CD4-positive, alpha-beta T cell treated with Interleukin-4 for 1 hour (primary cell): ENCODE data around the gene CHCHD10.
A peak's percentile ranks its signal among the peaks of the same experiment; 100 is the strongest.

Experiments
- DNase-seq, 2 donors: peaks; one replicate each; pipeline ENCODE4 v3.0.0-alpha.2; 2020 to 2022

Gene CHCHD10

DNA sequence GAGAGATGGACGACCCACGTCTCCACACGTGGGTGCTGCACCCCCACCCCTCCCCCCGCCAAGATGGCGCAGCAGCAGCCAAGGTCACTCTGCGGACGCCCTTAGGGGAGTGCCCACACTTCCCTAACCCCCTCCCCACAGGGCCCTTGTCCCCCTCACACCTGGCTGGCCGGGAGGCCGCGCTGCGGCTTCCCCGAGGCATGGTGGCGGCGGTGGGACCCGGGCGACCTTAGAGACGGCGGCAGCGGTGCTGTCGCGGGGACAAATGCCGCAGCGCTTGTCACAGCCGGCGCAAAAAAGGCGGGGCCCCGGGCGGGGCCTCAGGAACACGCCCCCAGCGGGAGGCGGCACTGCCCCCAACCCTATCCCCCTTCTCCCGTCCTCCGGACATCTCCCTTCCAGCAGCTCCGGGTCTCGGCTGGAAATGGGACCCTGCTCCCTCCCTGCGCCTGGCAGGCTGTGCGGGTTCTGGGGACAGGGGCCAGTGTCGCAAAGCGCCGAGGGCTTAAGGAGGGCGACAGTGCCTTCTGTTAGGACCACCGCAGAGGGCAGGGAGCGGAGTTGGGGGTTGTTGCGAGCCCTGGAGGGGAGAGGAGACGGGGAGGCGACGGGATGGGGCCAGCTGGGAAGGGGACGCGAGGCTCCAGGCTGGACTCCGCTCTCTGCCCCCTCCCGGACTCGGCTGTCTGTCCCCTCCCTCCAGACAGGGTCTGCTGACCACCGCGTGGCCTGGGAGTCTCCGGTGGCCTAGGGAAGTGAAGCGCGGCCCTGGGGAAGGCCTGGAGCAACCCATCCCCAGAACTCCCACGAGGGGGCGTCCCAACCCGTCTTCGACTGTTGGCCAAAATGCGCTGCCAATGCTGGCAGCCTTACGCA is at the start of gene CHCHD10:
CHCHD10 (minus strand) TSS at position 300 of the 876 bp plus-strand sequence; CDS start at position 202, 98 bp downstream.
- DNase-seq = peak; percentile 74 to 75

DNA sequence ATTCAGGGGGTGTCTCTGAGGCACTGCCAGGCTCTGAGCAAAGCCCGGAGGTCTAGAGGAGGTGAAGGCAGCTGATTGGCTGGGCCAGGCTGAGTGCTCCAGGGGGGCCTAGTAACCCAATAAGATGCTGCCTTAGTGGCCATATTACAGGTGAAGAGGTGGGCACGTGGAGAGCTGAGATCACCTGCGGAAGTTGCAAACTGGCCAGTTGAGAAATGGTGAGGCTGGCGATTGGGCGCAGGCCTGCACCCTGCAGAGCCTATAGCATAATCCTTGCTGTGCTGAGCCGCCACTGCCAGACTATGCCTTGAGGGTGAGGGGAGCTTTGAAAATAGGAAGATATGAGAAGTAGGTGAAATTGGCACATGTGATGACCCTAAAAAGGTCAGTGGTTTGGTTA is 49.4 kb upstream of the CHCHD10 start:
- no peak for DNase-seq

DNA sequence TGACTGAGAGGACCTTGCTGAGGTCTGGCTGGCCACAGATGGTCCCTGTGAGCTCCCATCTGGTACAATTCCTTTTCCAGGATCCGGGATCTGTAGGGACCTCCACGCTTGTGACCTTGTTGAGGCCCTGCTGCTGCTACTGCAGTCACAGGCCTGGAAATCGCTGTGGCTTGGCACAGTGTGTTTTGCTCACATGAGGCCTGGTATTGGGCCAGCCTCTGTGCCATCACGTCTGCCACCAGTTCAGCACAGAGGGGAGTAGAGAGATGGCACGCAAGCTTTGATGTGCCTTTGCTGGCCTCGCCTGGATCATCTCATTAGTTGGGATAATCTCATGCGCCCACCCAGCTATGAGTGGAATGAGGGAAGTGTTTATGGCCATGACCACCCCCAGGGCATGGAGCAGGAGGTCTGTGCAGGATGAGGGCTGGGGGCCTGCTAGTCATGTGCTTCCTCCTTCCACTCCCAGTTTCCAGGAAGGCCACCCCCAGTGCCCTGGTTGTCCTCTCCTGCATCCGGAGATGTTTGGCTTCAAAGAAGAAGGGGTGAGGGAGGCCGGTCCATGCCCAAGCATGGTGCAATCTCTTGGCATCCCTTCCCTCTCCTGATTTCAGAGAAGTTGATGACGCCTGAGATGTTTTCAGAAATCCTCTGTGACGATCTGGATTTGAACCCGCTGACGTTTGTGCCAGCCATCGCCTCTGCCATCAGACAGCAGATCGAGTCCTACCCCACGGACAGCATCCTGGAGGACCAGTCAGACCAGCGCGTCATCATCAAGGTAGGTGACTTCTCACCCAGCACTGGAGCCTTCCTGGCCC is 48.6 kb upstream of the CHCHD10 start:
- no peak for DNase-seq

GRCh38 chr22:23815541-23816155 is 47.9 kb upstream of the CHCHD10 start:
- DNase-seq = no peak

GRCh38 chr22:23812378-23812777 is 44.6 kb upstream of the CHCHD10 start:
- DNase-seq = no peak

DNA sequence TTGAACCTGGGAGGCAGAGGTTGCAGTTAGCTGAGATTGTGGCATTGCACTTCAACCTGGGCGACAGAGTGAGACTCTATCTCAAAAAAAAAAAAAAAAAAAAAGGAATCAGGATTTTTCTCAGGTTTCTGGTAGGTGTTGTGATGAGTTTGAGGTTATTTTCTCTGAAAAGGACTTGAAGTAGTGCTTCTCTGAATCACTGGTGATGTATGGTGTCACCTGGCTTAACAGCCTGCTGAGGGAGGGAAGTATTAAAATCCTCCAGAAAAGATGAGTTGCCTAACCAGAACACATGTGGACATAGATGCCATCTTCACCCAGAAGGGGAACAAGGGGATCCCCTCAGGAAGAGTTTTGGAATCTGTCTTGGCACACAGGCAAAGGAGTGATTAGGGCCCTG is 39.1 kb upstream of the CHCHD10 start:
- no peak for DNase-seq

- no peak for DNase-seq
Observed at GRCh38 chr22:23804781-23805291, 37.1 kb upstream of the CHCHD10 start.

DNA sequence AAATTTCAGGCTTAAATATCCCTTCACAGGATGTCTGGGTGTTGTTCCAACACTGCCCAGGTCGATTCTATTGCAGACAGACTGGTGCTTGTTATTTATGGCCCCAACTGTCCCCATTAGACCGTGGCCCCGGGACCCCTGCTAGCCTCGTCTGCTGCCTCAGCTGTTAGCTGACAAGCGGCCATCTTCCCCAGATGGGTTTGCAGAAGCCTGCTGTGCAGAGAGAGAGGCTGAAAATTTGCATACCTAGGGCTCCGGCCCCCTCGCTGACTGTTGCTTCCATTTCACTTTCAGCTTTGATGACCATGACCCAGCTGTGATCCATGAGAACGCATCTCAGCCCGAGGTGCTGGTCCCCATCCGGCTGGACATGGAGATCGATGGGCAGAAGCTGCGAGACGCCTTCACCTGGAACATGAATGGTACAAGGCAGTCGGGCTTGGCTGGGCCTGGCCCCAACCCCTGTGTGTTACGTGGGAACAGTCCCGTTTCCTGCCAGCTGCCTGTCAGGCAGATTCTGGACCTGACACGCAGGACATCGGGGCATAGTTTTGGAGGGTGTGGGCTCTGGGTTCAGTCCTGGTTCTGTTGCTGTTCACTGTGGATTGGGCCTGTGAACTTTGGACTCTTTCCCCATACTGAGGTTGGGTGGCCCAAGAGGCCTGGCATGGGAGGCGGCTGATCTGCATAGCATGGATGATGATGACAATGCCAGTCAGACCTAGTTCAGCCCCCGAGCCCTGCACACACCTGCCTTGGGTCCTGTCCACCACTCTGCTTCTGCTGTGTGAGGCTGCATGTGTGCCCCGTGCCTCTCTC is 35.4 kb upstream of the CHCHD10 start:
- DNase-seq = no peak

DNA sequence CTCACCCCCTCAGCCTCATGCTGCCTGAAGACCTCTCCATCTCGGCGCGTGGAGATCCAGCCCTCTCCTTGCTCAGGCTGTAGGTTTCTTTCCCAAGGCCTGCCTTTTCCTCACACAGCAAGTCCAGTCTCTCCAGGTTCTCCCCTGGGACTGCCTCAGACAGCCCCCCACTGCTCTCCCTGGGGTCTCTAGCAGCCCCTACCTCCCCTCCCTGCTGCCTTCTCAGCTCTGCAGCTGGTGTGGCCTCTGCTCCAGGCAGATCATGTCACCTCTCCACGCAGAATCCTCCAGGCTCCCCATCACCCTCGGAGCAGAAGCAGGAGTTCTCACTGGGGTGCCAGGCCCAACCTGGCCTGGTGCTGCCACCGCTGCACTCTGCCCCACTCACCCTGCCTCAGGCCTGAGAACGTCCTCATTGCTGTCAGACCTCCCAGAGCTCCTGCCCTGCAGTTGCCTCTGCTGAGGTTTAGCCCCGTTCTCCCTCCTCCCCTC is 34.2 kb upstream of the CHCHD10 start:
- DNase-seq = no peak

- DNase-seq = no peak
Observed at GRCh38 chr22:23801238-23801821, 33.6 kb upstream of the CHCHD10 start.

DNA sequence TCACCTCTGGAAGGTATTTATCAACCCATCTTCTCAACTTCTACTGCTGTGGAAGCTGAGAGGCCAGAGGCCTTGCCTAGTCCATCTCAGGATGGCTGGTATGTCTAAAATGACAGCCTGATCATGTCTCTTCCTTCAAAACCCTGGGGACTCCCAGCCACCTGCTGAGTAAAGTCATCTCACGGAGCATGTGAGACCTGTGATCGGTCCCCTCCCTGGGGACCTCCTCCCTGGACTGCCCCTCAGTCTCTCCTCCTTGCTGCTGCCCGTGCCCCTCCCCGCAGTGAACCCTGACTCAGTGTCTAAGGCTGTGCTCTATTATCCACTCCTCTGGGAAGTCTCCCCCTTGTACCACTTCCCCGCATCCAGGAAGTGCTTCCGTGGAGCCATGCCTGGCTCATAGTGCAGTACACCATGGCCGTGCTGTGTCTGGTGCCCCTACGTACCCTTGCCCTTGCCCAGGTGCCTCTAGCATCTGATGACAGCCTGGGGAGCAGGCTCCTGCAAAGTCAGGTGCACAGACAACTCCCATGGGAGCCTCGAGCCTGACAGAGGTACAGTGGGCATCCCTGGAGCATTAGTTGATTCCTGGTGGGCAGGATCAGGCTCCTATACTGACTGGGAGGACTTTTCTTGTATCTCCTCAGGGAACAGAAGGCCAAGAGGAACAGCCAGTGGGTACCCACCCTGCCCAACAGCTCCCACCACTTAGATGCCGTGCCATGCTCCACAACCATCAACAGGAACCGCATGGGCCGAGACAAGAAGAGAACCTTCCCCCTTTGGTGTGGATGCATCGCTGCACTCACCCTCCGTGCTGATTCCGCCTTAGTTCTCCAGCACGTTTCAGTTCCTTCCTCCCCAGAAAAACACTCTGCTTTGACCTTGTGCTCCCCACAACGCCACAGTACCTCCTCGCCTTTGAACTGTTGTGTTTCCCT is 32.8 kb upstream of the CHCHD10 start:
- peak in 1 of 2 donors; percentile 49 for DNase-seq

DNA sequence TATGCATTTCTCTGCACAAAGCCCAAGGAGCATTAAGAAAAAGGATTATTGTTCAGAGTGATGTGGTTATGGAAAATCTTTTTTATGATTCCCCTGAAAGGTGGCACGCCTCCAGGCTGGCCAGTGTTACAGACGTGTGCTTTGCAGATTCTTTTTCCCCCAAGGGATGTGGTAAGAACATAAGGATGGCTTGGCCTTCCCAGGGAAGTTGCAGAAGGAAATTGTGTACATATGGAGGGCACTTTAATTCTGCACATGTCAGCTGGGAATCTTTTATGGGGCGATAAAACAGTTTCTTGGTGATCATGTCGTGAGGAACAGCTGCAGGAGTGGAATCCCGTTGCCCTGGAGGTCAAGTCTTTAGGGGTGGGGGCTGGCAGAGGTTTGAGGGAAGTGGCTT is 28.7 kb upstream of the CHCHD10 start:
- DNase-seq = no peak

GRCh38 chr22:23793326-23793725 is 25.6 kb upstream of the CHCHD10 start:
- no peak for DNase-seq

- no peak for DNase-seq
Observed at GRCh38 chr22:23791738-23792645, 24.2 kb upstream of the CHCHD10 start.

DNA sequence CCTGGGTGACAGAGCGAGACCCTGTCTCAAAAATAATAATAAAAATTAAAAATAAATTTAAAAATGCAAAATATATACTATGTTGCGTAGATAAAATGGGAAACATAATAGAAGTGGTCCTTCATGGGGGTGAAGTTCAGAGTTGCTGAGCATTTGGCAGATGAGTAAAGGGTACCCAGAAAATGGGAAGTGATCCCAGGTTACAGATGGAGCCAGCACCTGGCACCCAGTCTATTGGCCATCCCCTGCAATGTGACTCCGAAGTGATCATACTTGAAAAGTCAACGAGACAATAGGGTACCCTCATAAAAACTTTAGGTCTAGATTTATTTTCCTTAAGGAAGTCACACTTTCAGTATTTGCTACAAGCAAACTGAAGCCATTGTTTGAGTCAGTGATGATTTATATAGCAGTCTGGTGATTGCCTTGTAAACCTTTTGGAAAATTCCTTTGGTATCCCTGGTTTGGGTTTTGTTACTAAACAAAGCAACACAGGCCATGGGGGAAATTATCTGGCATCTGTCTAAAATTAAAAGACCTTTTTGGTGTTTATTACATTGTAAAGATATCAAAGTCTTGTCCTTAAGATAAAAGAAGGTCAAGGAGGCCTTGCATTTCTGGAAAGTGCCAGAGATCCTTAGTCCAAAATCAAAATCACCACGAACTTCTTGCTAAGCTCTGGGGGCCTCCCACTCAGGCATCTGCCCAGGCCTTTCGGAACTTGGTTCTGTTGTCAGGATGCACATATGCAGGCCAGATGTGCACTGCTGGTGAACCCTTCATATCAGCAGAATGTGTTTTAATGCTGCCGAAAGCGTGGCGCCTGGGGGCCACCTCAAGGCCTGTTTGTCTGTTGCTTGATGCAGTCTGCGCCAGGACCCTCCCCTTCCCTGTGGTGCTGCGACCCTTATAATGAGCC is 23.3 kb upstream of the CHCHD10 start:
- no peak for DNase-seq

DNA sequence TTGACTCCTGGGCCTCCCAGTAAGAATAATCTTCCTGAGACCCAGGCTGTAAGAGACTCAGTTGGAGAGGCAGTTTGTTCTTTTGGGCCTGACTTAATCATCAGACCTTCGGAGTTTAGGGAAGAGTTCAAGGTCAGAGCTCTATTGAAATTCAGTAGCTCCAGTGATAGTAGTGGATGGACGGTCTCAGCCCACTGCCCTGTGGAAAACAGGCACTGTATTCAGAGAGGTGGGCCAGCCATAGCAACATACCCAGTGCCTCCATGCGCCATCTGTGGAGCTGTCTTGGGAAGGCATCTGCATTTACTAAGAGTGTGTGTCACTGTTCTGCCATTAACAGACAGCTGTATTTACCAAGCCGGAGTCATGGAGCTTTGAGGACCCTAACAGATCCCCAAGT is 21.9 kb upstream of the CHCHD10 start:
- DNase-seq = no peak

- DNase-seq = no peak
Observed at GRCh38 chr22:23789121-23789520, 21.3 kb upstream of the CHCHD10 start.

- DNase-seq = no peak
Observed at GRCh38 chr22:23787910-23788309, 20.1 kb upstream of the CHCHD10 start.

DNA sequence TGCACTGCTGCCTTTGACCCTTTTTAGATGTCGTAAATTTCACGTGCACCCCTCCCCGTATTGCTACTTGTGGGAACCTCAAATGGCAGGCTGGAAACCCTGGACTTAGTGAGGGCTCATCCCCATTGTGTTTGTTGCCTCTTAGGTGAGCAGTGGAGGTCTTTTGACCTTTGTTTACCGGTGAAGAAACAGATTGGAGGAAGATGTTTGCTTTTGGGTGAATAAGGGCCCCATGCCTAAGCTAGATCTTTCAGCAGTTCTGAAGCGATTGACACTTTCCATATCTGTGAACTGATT is 19.8 kb upstream of the CHCHD10 start:
- DNase-seq = no peak
